GM12878 (cell line): Measurements from ENCODE around the gene ABCA13. TPM values are rescaled to one million over a fixed set of nuclear protein-coding genes. Genes with fewer than 3 reads are reported as not detected.
A peak's percentile ranks its signal among the peaks of the same experiment; 100 is the strongest.

Source experiments
- ATAC-seq: fragments of 200-7000 bp; cut with Tn5 transposase; 3 replicates; pipeline ENCODE4 v1.9.1; 2020; ENCODE audit warnings: mild to moderate bottlenecking, moderate library complexity
- BruUV-seq: library from RNA; stranded (reverse); fragments of 400-500 nt; replicated peaks from 2 replicates; lab custom pipeline; 2021; lab: Mats Ljungman, UMichigan
- CTCF ChIA-PET: fragments of 300-600 bp; sonication (Branson Sonifier 250); formaldehyde crosslinking; extraction: SDS; loops from one replicate; lab custom pipeline; 2021; ENCODE audit warnings: inconsistent platforms; lab: Yijun Ruan, JAX
- POLR2A ChIA-PET: fragments of 350-600 bp; formaldehyde crosslinking; extraction: SDS; loops from one replicate; lab custom pipeline; 2021; ENCODE audit warnings: inconsistent platforms; lab: Charles Lee
- RAD21 ChIA-PET: fragments of 300-600 bp; sonication (Branson Sonifier 250); formaldehyde crosslinking; loops from one replicate; lab custom pipeline; 2023; ENCODE audit warnings: antibody characterized with exemption; ENCODE audit not compliant: unreplicated experiment; lab: Charles Lee
- SMC1A ChIA-PET: fragments of 300-600 bp; sonication (Branson Sonifier 250); formaldehyde crosslinking; loops from one replicate; lab custom pipeline; 2023; ENCODE audit not compliant: unreplicated experiment, uncharacterized antibody; lab: Charles Lee
- DNase-seq: peaks from one replicate; pipeline ENCODE4 v3.0.0-alpha.2; 2011; ENCODE audit warnings: low read depth, low spot score
- FAIRE-seq: peaks from 3 replicates; lab custom pipeline; 2011; peaks lifted over from hg19 to GRCh38; lab: Jason Lieb, UNC
- H2AFZ ChIP-seq: 2 replicates; pipeline ENCODE4 v1.6.0; 2011; ENCODE audit warnings: low read depth, low read length, control low read depth; ENCODE audit not compliant: control insufficient read depth
- H3K27ac ChIP-seq: 2 replicates; pipeline ENCODE4 v1.5.1; 2011; ENCODE audit warnings: control low read depth; ENCODE audit not compliant: control insufficient read depth, insufficient read depth
- H3K27me3 ChIP-seq, 2 experiments: replicated peaks in 1 of 2; 2 replicates each; pipeline versions ENCODE4 v1.6.0 to v1.6.1; 2011; ENCODE audit warnings: low read length in 1 of 2; ENCODE audit not compliant: control insufficient read depth in 2 of 2, insufficient read depth in 2 of 2
- H3K36me3 ChIP-seq, 2 experiments: 2 replicates each; pipeline ENCODE4 v1.5.1; 2011; ENCODE audit warnings: low read length in 1 of 2; ENCODE audit not compliant: control insufficient read depth in 2 of 2, insufficient read depth in 2 of 2
- H3K4me1 ChIP-seq: 2 replicates; pipeline ENCODE4 v1.6.1; 2011; ENCODE audit warnings: mild to moderate bottlenecking, low read length, moderate library complexity, mixed read lengths; ENCODE audit not compliant: control insufficient read depth, insufficient read depth
- H3K4me2 ChIP-seq: 2 replicates; pipeline ENCODE4 v1.6.0; 2011; ENCODE audit warnings: control low read depth; ENCODE audit not compliant: control insufficient read depth, insufficient read depth
- H3K4me3 ChIP-seq: fragments of 200-600 bp; sonication (generic); 2 replicates; pipeline ENCODE4 v1.5.1; 2016
- H3K79me2 ChIP-seq: 2 replicates; pipeline ENCODE4 v1.6.0; 2011; ENCODE audit warnings: low read length; ENCODE audit not compliant: control insufficient read depth, insufficient read depth
- H3K9ac ChIP-seq: 2 replicates; pipeline ENCODE4 v1.8.0; 2011; ENCODE audit warnings: low read length, control low read depth, mixed read lengths; ENCODE audit not compliant: control insufficient read depth, insufficient read depth
- H3K9me3 ChIP-seq: replicated peaks from 3 replicates; pipeline ENCODE4 v1.5.1; 2011; ENCODE audit warnings: mild to moderate bottlenecking, low read length; ENCODE audit not compliant: control insufficient read depth, insufficient read depth
- H4K20me1 ChIP-seq: 2 replicates; pipeline ENCODE4 v1.6.0; 2011; ENCODE audit not compliant: control insufficient read depth, insufficient read depth
- ATF7 ChIP-seq: fragments of 450-650 bp; IDR thresholded peaks from 2 replicates; pipeline ENCODE4 v1.6.1; 2016; ENCODE audit warnings: low read depth, mild to moderate bottlenecking
- BACH1 ChIP-seq: fragments of 450-650 bp; IDR thresholded peaks from 2 replicates; pipeline ENCODE4 v1.6.1; 2017; ENCODE audit warnings: mild to moderate bottlenecking, borderline replicate concordance
- BCL11A ChIP-seq: IDR thresholded peaks from 2 replicates; pipeline ENCODE4 v1.6.1; 2011; ENCODE audit warnings: low read depth, low read length
- BHLHE40 ChIP-seq, 2 experiments: fragments of 450-650 bp in 1 of 2; IDR thresholded peaks; 2 replicates each; pipeline ENCODE4 v1.6.1; 2011 to 2017; ENCODE audit warnings: low read depth in 2 of 2, borderline replicate concordance in 1 of 2, improper control_type of control experiment in 1 of 2, low read length in 1 of 2, mild to moderate bottlenecking in 1 of 2
- CEBPB ChIP-seq, 2 experiments: fragments of 150-350 bp in 1 of 2; IDR thresholded peaks; 2 replicates each; pipeline ENCODE4 v1.6.1; 2012 to 2014; ENCODE audit warnings: low read depth in 2 of 2, low read length in 2 of 2, borderline replicate concordance in 1 of 2, inconsistent platforms in 1 of 2
- CREB1 ChIP-seq: IDR thresholded peaks from 2 replicates; pipeline ENCODE4 v1.6.1; 2012; ENCODE audit warnings: low read depth, mild to moderate bottlenecking, inconsistent platforms
- CREM ChIP-seq: IDR thresholded peaks from 2 replicates; pipeline ENCODE4 v1.6.1; 2014; ENCODE audit warnings: antibody characterized with exemption, low read depth
- EZH2 ChIP-seq: IDR thresholded peaks from 2 replicates; pipeline ENCODE4 v1.6.1; 2012; ENCODE audit warnings: low read depth, mild to moderate bottlenecking, control low read depth, inconsistent platforms, low read length, borderline replicate concordance; ENCODE audit not compliant: control insufficient read depth
- GABPA ChIP-seq: IDR thresholded peaks from 2 replicates; pipeline ENCODE4 v1.6.1; 2014; ENCODE audit warnings: antibody characterized with exemption, low read depth, mild to moderate bottlenecking, inconsistent platforms
- IKZF1 ChIP-seq: fragments of 450-650 bp; conservative IDR thresholded peaks from 2 replicates; pipeline ENCODE4 v1.6.1; 2017; ENCODE audit warnings: antibody characterized with exemption, mild to moderate bottlenecking
- IRF4 ChIP-seq: IDR thresholded peaks from 2 replicates; pipeline ENCODE4 v1.6.1; 2011; ENCODE audit warnings: low read depth, low read length
- JUNB ChIP-seq: IDR thresholded peaks from 2 replicates; pipeline ENCODE4 v1.6.1; 2016; ENCODE audit warnings: antibody characterized with exemption, mild to moderate bottlenecking
- MTA3 ChIP-seq: IDR thresholded peaks from 2 replicates; pipeline ENCODE4 v1.6.1; 2012; ENCODE audit warnings: low read length, inconsistent platforms, borderline replicate concordance
- NFIC ChIP-seq: IDR thresholded peaks from 2 replicates; pipeline ENCODE4 v1.6.1; 2012; ENCODE audit warnings: low read depth, mild to moderate bottlenecking, inconsistent platforms, low read length, moderate library complexity
- PKNOX1 ChIP-seq: fragments of 450-650 bp; IDR thresholded peaks from 2 replicates; pipeline ENCODE4 v1.6.1; 2016; ENCODE audit warnings: mild to moderate bottlenecking
- PML ChIP-seq: IDR thresholded peaks from 2 replicates; pipeline ENCODE4 v1.6.1; 2012; ENCODE audit warnings: low read length, inconsistent platforms
- RUNX3 ChIP-seq: IDR thresholded peaks from 2 replicates; pipeline ENCODE4 v1.6.1; 2012; ENCODE audit warnings: low read length, inconsistent platforms
- SPI1 ChIP-seq: IDR thresholded peaks from 2 replicates; pipeline ENCODE4 v1.6.1; 2011; ENCODE audit warnings: low read depth, mild to moderate bottlenecking, low read length, moderate library complexity, borderline replicate concordance; ENCODE audit not compliant: insufficient read depth
- TCF7 ChIP-seq: IDR thresholded peaks from 2 replicates; pipeline ENCODE4 v1.6.1; 2014; ENCODE audit warnings: antibody characterized with exemption, borderline replicate concordance
- WGBS: methylation state at CpG from one replicate; pipeline ENCODE4 v1.1.6; 2016; ENCODE audit warnings: low lambda C conversion rate; ENCODE audit not compliant: insufficient replicate concordance, insufficient coverage; ENCODE audit errors: missing lambda C conversion rate; 5-methylcytosine and 5-hydroxymethylcytosine counted together
- in situ Hi-C: fragments of 300-500 bp; cut with MboI; formaldehyde crosslinking; loops from 9 replicates; pipeline ENCODE4 v1.14.3; 2018; ENCODE audit warnings: mixed read lengths
- intact Hi-C: fragments of 100-400 bp; cut with micrococcal nuclease; formaldehyde crosslinking; loops from one replicate; pipeline ENCODE4 v1.14.2; 2022; ENCODE audit not compliant: unreplicated experiment
- polyA plus RNA-seq, 11 experiments: library from polyadenylated mRNA; depleted of rRNA in 4 of 11; unstranded in 6 of 11; stranded (reverse) in 5 of 11; fragments of >200 nt; fragmentation: Nextera tagmentation in 4 of 11; fragmentation: Illumina TruSeq in 1 of 11; extraction: Ambion mirVana in 4 of 11; extraction: Trizol in 1 of 11; gene quantifications; 1 replicate in 1 of 11; 2 replicates in 10 of 11; pipeline versions ENCODE4 v1.2.1 to v1.2.3, GENCODE V29; 2011 to 2016; ENCODE audit warnings: inconsistent platforms in 2 of 11, missing spikeins in 2 of 11, low read depth in 1 of 11
- total RNA-seq, 4 experiments: library from RNA; depleted of rRNA in 3 of 4; stranded (reverse); fragments of >200 nt in 3 of 4; fragmentation: Illumina TruSeq in 1 of 4; extraction: Trizol in 1 of 4; gene quantifications; 2 replicates each; pipeline versions ENCODE4 v1.2.1 to v1.2.3, GENCODE V29; 2013 to 2021
- TF ChIP-seq, protein P1 (sequence below): fragments of 450-650 bp; IDR thresholded peaks from 2 replicates; pipeline ENCODE4 v1.6.1; 2017; ENCODE audit warnings: mild to moderate bottlenecking
- TF ChIP-seq, protein P2 (sequence below): IDR thresholded peaks from 2 replicates; pipeline ENCODE4 v1.6.1; 2012; ENCODE audit warnings: low read length, inconsistent platforms

ABCA13 gene
- total and polyA plus RNA-seq, 10 of the 15 experiments (the other 5 are each of a cell fraction or from before 2014, with no cell fraction given): under 0.01 to 0.98 (median 0.04) TPM; not detected in 2

- Histone ChIP-seq H3K27ac (no peak overlapping the region), H3K4me3 (no peak overlapping the region), H3K9me3 (no peaks in the 10 kb centered on the region), H4K20me1 (no peaks in the 10 kb centered on the region), H3K36me3 (no peaks in the 10 kb centered on the region), H3K27me3 (no peaks in the 10 kb centered on the region; a peak in 3 of 4 replicates), H3K79me2 (no peaks in the 10 kb centered on the region), H3K9ac (no peak overlapping the region), H3K4me1 (no peaks in the 10 kb centered on the region), H3K4me2 (no peak overlapping the region), H2AFZ (no peak overlapping the region)
- WGBS: 0% methylated on average over 9 of the region's 9 CpGs
- ChIA-PET RAD21 (no interaction called here), POLR2A (no interaction called here), CTCF (interaction anchor here (0.6 to 1.4 kb wide), 2 partner anchors 242 to 301 kb away, joined by 3 to 4 read pairs; no protein-coding TSS in a partner anchor), SMC1A (interaction anchor here (1.5 kb wide), 1 partner anchor 10 kb away, joined by 4 read pairs; no protein-coding TSS in a partner anchor)
- in situ Hi-C loops (no loop called here), intact Hi-C loops (no loop called here)
- ATAC-seq (peak; percentile 79), DNase-seq (peak; percentile 8), FAIRE-seq (peak; percentile 78)
- BruUV-seq: no TSS peak
- TF ChIP-seq, protein P1, sequence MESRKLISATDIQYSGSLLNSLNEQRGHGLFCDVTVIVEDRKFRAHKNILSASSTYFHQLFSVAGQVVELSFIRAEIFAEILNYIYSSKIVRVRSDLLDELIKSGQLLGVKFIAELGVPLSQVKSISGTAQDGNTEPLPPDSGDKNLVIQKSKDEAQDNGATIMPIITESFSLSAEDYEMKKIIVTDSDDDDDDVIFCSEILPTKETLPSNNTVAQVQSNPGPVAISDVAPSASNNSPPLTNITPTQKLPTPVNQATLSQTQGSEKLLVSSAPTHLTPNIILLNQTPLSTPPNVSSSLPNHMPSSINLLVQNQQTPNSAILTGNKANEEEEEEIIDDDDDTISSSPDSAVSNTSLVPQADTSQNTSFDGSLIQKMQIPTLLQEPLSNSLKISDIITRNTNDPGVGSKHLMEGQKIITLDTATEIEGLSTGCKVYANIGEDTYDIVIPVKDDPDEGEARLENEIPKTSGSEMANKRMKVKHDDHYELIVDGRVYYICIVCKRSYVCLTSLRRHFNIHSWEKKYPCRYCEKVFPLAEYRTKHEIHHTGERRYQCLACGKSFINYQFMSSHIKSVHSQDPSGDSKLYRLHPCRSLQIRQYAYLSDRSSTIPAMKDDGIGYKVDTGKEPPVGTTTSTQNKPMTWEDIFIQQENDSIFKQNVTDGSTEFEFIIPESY: no peak
- TF ChIP-seq ATF7: no peak
- no peak for TF ChIP-seq BACH1
- TF ChIP-seq CREM: peak; percentile 52
- TF ChIP-seq BHLHE40 (IDR thresholded peaks at IDR 0.05; ENCODE audit: borderline replicate concordance in 1 of 2, low read depth in 2 of 2, low read length in 1 of 2): no peak
- TF ChIP-seq IKZF1: 0 out of 2 replicates have a peak, but pooled peaks have one; percentile 21
- peak; percentile 62; the same call in 1 of the 2 replicates for TF ChIP-seq TCF7
- no peak for TF ChIP-seq CEBPB (IDR thresholded peaks at IDR 0.05; ENCODE audit: borderline replicate concordance in 1 of 2, low read depth in 2 of 2, low read length in 2 of 2)
- TF ChIP-seq PML: 0 out of 2 replicates have a peak, but pooled peaks have one; percentile 54
- TF ChIP-seq CREB1: no peak
- TF ChIP-seq PKNOX1: no peak
- TF ChIP-seq BCL11A: peak; percentile 50; the same call in 1 of the 2 replicates
- TF ChIP-seq RUNX3: peak; percentile 95
- TF ChIP-seq, protein P2, sequence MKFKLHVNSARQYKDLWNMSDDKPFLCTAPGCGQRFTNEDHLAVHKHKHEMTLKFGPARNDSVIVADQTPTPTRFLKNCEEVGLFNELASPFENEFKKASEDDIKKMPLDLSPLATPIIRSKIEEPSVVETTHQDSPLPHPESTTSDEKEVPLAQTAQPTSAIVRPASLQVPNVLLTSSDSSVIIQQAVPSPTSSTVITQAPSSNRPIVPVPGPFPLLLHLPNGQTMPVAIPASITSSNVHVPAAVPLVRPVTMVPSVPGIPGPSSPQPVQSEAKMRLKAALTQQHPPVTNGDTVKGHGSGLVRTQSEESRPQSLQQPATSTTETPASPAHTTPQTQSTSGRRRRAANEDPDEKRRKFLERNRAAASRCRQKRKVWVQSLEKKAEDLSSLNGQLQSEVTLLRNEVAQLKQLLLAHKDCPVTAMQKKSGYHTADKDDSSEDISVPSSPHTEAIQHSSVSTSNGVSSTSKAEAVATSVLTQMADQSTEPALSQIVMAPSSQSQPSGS: peak; percentile 62; the same call in 1 of the 2 replicates
- TF ChIP-seq SPI1: peak; percentile 87
- peak; percentile 72 for TF ChIP-seq JUNB
- no peak for TF ChIP-seq GABPA
- no peak for TF ChIP-seq EZH2
- TF ChIP-seq MTA3: peak; percentile 80; the same call in 1 of the 2 replicates
- peak; percentile 89 for TF ChIP-seq NFIC
- no peak for TF ChIP-seq IRF4
Measured at GRCh38 chr7:48245751-48246472, 74.7 kb downstream of the ABCA13 start.
